CD14-positive monocyte (primary cell): Measurements from ENCODE around the gene MATCAP1. TPM values are rescaled to one million over a fixed set of nuclear protein-coding genes. Genes with fewer than 3 reads are reported as not detected.

ENCODE experiments used
- DNase-seq, 3 donors: peaks; one replicate each; pipeline ENCODE4 v3.0.0-alpha.2; 2011 to 2022
- H2AFZ ChIP-seq: 2 replicates; pipeline ENCODE4 v1.6.0; 2012; ENCODE audit warnings: mild to moderate bottlenecking, low read depth, low read length, inconsistent platforms; ENCODE audit not compliant: insufficient read depth, poor library complexity, severe bottlenecking
- H3K27ac ChIP-seq, 2 donors: 1 replicate in 1 of 2; 2 replicates in 1 of 2; pipeline ENCODE4 v1.5.1; 2012 to 2013; ENCODE audit warnings: low read length in 2 of 2, control low read depth in 1 of 2, inconsistent platforms in 1 of 2, low read depth in 1 of 2, mild to moderate bottlenecking in 1 of 2
- H3K27me3 ChIP-seq, 2 donors: one replicate each; pipeline versions ENCODE4 v1.6.0 to v1.6.1; 2011 to 2013; ENCODE audit warnings: low read length in 2 of 2; ENCODE audit not compliant: control insufficient read depth in 2 of 2, insufficient read depth in 2 of 2
- H3K36me3 ChIP-seq, 2 donors: replicated peaks in 1 of 2; 1 replicate in 1 of 2; 2 replicates in 1 of 2; pipeline versions ENCODE4 v1.5.1 to v1.6.1; 2012 to 2013; ENCODE audit warnings: low read length in 2 of 2, control low read depth in 1 of 2, inconsistent platforms in 1 of 2, mild to moderate bottlenecking in 1 of 2; ENCODE audit not compliant: insufficient read depth in 2 of 2, control insufficient read depth in 1 of 2
- H3K4me1 ChIP-seq, 2 donors: 1 replicate in 1 of 2; 2 replicates in 1 of 2; pipeline versions ENCODE4 v1.5.1 to v1.6.1; 2012 to 2013; ENCODE audit warnings: low read length in 2 of 2, control low read depth in 1 of 2, inconsistent platforms in 1 of 2, mild to moderate bottlenecking in 1 of 2, moderate library complexity in 1 of 2; ENCODE audit not compliant: insufficient read depth in 2 of 2, control insufficient read depth in 1 of 2
- H3K4me2 ChIP-seq: replicated peaks from 2 replicates; pipeline ENCODE3; 2012; ENCODE audit warnings: low read length, moderate library complexity, mild to moderate bottlenecking; ENCODE audit not compliant: poor library complexity, severe bottlenecking; ENCODE audit errors: extremely low read depth
- H3K4me3 ChIP-seq, 3 experiments: fragments of 200-600 bp in 1 of 3; sonication (generic) in 1 of 3; replicated peaks in 1 of 3; 1 replicate in 2 of 3; 2 replicates in 1 of 3; pipeline ENCODE4 v1.5.1; 2011 to 2013; ENCODE audit warnings: low read length in 3 of 3, mild to moderate bottlenecking in 3 of 3, control low read depth in 2 of 3, low read depth in 2 of 3, inconsistent platforms in 1 of 3, moderate library complexity in 1 of 3
- H3K79me2 ChIP-seq: 2 replicates; pipeline ENCODE4 v1.6.0; 2012; ENCODE audit warnings: mild to moderate bottlenecking, control low read depth, inconsistent platforms, low read length, moderate library complexity; ENCODE audit not compliant: insufficient read depth
- H3K9ac ChIP-seq: 2 replicates; pipeline ENCODE4 v1.6.0; 2017; ENCODE audit warnings: low read length, mild to moderate bottlenecking; ENCODE audit not compliant: insufficient read depth, poor library complexity, severe bottlenecking
- H3K9me3 ChIP-seq, 2 donors: replicated peaks in 1 of 2; 1 replicate in 1 of 2; 2 replicates in 1 of 2; pipeline versions ENCODE4 v1.5.1 to v1.6.1; 2012 to 2013; ENCODE audit warnings: low read length in 2 of 2, control low read depth in 1 of 2; ENCODE audit not compliant: control insufficient read depth in 1 of 2, insufficient read depth in 1 of 2
- H4K20me1 ChIP-seq: 2 replicates; pipeline ENCODE4 v1.6.0; 2012; ENCODE audit warnings: mild to moderate bottlenecking, low read length, control low read depth, moderate library complexity; ENCODE audit not compliant: insufficient read depth
- H3K27ac Mint-ChIP-seq, 7 donors: one replicate each; pipeline ENCODE4 v1.8.0; 2020; ENCODE audit warnings: mild to moderate bottlenecking in 7 of 7, mixed read lengths in 7 of 7, moderate library complexity in 6 of 7, inconsistent platforms in 2 of 7
- H3K27me3 Mint-ChIP-seq, 3 donors: one replicate each; pipeline ENCODE4 v1.8.0; 2021 to 2022; ENCODE audit warnings: low read depth in 3 of 3, mild to moderate bottlenecking in 3 of 3, mixed read lengths in 3 of 3, moderate library complexity in 3 of 3, inconsistent platforms in 1 of 3
- H3K36me3 Mint-ChIP-seq, 2 donors: one replicate each; pipeline ENCODE4 v1.8.0; 2020; ENCODE audit warnings: mixed read lengths in 2 of 2, inconsistent platforms in 1 of 2, mild to moderate bottlenecking in 1 of 2
- H3K4me1 Mint-ChIP-seq: one replicate; pipeline ENCODE4 v1.8.0; 2020; ENCODE audit warnings: mild to moderate bottlenecking, mixed read lengths
- H3K4me3 Mint-ChIP-seq, 2 donors: one replicate each; pipeline ENCODE4 v1.8.0; 2020; ENCODE audit warnings: mild to moderate bottlenecking in 2 of 2, mixed read lengths in 2 of 2, moderate library complexity in 1 of 2
- H3K9me3 Mint-ChIP-seq, 7 donors: one replicate each; pipeline ENCODE4 v1.8.0; 2020 to 2022; ENCODE audit warnings: mixed read lengths in 7 of 7, mild to moderate bottlenecking in 6 of 7, moderate library complexity in 6 of 7, inconsistent platforms in 2 of 7
- WGBS: methylation state at CpG from one replicate; pipeline ENCODE4 v1.1.5; 2013; ENCODE audit warnings: missing lambda C conversion rate; ENCODE audit not compliant: insufficient coverage; 5-methylcytosine and 5-hydroxymethylcytosine counted together
- intact Hi-C, 2 donors: fragments of 100-400 bp; cut with micrococcal nuclease; formaldehyde crosslinking; loops; one replicate each; pipeline versions ENCODE4 v1.15.0 to v1.15.1; 2023
- polyA plus RNA-seq, 3 donors: library from polyadenylated mRNA; depleted of rRNA in 1 of 3; unstranded in 2 of 3; stranded (reverse) in 1 of 3; fragments of 300-500 nt in 2 of 3; fragments of >200 nt in 1 of 3; fragmentation: Illumina TruSeq in 2 of 3; gene quantifications; 1 replicate in 2 of 3; 2 replicates in 1 of 3; pipeline ENCODE4 v1.2.3, GENCODE V29; 2012 to 2021
- small RNA-seq: library from RNA; depleted of rRNA; stranded (forward); fragments of <200 nt; gene quantifications from one replicate; pipeline ENCODE3, GENCODE V24; 2012; ENCODE audit warnings: low read depth; ENCODE audit not compliant: insufficient read length
- TF ChIP-seq, protein P1 (sequence below): fragments of 200-600 bp; IDR thresholded peaks from one replicate; pipeline ENCODE4 v1.8.0; 2022; ENCODE audit warnings: antibody characterized with exemption, mild to moderate bottlenecking

MATCAP1 gene
- polyA plus RNA-seq, 3 donors = 0.58 to 43.3 (median 0.99) TPM

DNA sequence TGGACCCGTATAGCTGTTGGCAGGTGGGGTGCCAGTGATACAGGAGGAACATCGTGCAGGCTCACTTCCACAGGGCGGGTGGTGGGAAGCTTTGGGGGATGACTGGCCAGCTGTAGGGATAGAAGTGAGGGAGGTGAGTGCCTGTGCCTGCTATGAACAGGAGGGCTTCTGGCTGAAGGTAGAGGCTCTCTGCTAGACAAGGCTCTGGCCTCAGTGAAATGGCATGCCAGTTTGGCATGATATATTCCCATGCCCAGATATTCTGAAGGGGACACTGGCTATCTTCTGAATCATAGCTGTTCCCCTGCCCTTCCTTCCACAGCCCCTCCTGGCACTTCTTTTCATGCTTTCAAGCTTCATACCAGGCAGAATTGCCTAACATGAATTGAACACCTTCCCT lies 54.9 kb downstream of the MATCAP1 start:
- Histone ChIP-seq H3K4me2 (no peak overlapping the region), H3K9me3 (no peaks in the 10 kb centered on the region), H3K27me3 (no peaks in the 10 kb centered on the region), H3K4me3 (no peak overlapping the region), H3K27ac (no peak overlapping the region), H3K9ac (no peak overlapping the region), H3K79me2 (peaks cover 7% of the 10 kb centered on the region), H4K20me1 (peaks cover 88% of the 10 kb centered on the region), H3K36me3 (peaks cover 84 to 99% of the 10 kb centered on the region in 2 donors), H2AFZ (no peak overlapping the region), H3K4me1 (no peaks in the 10 kb centered on the region)
- whole genome bisulfite sequencing = 97% methylated on average over 3 of the region's 3 CpGs
- no peak for DNase-seq
- TF ChIP-seq, protein P1, sequence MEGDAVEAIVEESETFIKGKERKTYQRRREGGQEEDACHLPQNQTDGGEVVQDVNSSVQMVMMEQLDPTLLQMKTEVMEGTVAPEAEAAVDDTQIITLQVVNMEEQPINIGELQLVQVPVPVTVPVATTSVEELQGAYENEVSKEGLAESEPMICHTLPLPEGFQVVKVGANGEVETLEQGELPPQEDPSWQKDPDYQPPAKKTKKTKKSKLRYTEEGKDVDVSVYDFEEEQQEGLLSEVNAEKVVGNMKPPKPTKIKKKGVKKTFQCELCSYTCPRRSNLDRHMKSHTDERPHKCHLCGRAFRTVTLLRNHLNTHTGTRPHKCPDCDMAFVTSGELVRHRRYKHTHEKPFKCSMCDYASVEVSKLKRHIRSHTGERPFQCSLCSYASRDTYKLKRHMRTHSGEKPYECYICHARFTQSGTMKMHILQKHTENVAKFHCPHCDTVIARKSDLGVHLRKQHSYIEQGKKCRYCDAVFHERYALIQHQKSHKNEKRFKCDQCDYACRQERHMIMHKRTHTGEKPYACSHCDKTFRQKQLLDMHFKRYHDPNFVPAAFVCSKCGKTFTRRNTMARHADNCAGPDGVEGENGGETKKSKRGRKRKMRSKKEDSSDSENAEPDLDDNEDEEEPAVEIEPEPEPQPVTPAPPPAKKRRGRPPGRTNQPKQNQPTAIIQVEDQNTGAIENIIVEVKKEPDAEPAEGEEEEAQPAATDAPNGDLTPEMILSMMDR = no peak
- H3K27ac Mint-ChIP-seq = peak overlapping the region in 1 of 7 donors; percentile 43
- peaks cover 0 to 2% (median 2%) of the 10 kb centered on the region in 3 donors for H3K27me3 Mint-ChIP-seq
- peaks cover 0 to 2% (median 0%) of the 10 kb centered on the region in 7 donors for H3K9me3 Mint-ChIP-seq
- no peaks in the 10 kb centered on the region for H3K4me1 Mint-ChIP-seq
- peaks cover 76 to 96% of the 10 kb centered on the region in 2 donors for H3K36me3 Mint-ChIP-seq
- intact Hi-C loops = no loop called here
- no peak overlapping the region for H3K4me3 Mint-ChIP-seq

DNA sequence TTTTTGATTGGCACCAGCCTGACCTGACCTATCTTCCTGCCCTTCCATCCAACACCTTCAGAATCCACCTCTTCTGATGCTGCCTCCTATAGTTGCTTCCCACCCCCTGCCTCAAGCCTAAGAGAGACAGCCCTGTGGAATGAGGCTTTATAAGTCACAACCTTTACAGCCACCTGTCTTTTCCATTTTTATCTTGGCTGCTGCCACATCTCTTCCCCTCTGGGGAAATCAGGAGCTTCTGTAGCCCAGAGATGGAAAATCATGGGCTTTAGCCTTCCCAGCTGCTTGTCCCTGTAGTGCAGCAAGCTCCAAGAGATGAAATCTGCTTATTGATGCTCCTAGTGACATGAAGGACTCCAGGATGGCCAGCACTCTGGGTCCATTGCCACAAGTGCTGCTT lies 55.3 kb downstream of the MATCAP1 start:
- DNase-seq = no peak
- peaks cover 87 to 99% of the 10 kb centered on the region in 2 donors for H3K36me3 ChIP-seq
- Mint-ChIP-seq H3K36me3 (peaks cover 78 to 96% of the 10 kb centered on the region in 2 donors), H3K4me1 (peaks cover 1% of the 10 kb centered on the region), H3K27me3 (peaks cover 0 to 5% (median 2%) of the 10 kb centered on the region in 3 donors), H3K9me3 (peaks cover 0 to 2% (median 0%) of the 10 kb centered on the region in 7 donors), H3K4me3 (no peak overlapping the region), H3K27ac (peak overlapping the region in 1 of 7 donors; percentile 43)
- intact Hi-C loops = no loop called here
- no peak overlapping the region for H3K4me3 ChIP-seq
- H3K27ac ChIP-seq = no peak overlapping the region
- no peak overlapping the region for H3K4me2 ChIP-seq
- no peak overlapping the region for H3K9ac ChIP-seq
- no peak overlapping the region for H2AFZ ChIP-seq
- TF ChIP-seq, protein P1 = no peak
- no peaks in the 10 kb centered on the region for H3K9me3 ChIP-seq
- no peaks in the 10 kb centered on the region for H3K27me3 ChIP-seq
- peaks cover 10% of the 10 kb centered on the region for H3K79me2 ChIP-seq
- H4K20me1 ChIP-seq = peaks cover 92% of the 10 kb centered on the region
- no peaks in the 10 kb centered on the region for H3K4me1 ChIP-seq

Small RNA genes within 50 kb of the gene (small RNA-seq; reads per million reads assigned to genes)
- gene MIR328 = 7.3 reads per million, percentile 65 among the genes with 10 or more reads in this experiment

Other genes starting within 250 kb of the MATCAP1 start
- 100 to 1,000 TPM; 121 to 140 (median 132) TPM for gene CIAO2B, start 249.6 kb downstream of the MATCAP1 start, polyA plus RNA-seq
- 10 to 100 TPM; 14.0 to 29.0 (median 23.2) TPM for gene CES2, start 248.4 kb downstream of the MATCAP1 start, polyA plus RNA-seq
- under 1 TPM in 1 of 3 donors, not detected in 2; 0.48 TPM for gene CES3, start 222.7 kb downstream of the MATCAP1 start, polyA plus RNA-seq
- gene CES4A, start 195.4 kb downstream of the MATCAP1 start, polyA plus RNA-seq = 10 to 100 TPM in 1 of 3 donors, 1 to 10 TPM in 2; 3.3 to 47.6 (median 4.1) TPM
- gene CBFB, start 154.8 kb downstream of the MATCAP1 start, polyA plus RNA-seq = 10 to 100 TPM; 28.3 to 45.4 (median 29.5) TPM
- 10 to 100 TPM; 18.8 to 68.2 (median 26.5) TPM for gene PHAF1, start 74.0 kb downstream of the MATCAP1 start, polyA plus RNA-seq
- gene B3GNT9, start 33.0 kb downstream of the MATCAP1 start, polyA plus RNA-seq = under 1 TPM; 0.10 to 0.67 (median 0.20) TPM
- gene TRADD, start 24.1 kb downstream of the MATCAP1 start, polyA plus RNA-seq = 10 to 100 TPM; 26.0 to 46.2 (median 35.8) TPM
- 10 to 100 TPM in 1 of 3 donors, 1 to 10 TPM in 2; 3.2 to 27.7 (median 5.2) TPM for gene FBXL8, start 24.0 kb downstream of the MATCAP1 start, polyA plus RNA-seq
- gene HSF4, start 19.2 kb downstream of the MATCAP1 start, polyA plus RNA-seq = 10 to 100 TPM in 1 of 3 donors, not detected in 2; 53.4 TPM
- gene NOL3, start 13.4 kb downstream of the MATCAP1 start, polyA plus RNA-seq = 10 to 100 TPM in 1 of 3 donors, 1 to 10 TPM in 2; 2.7 to 17.0 (median 3.8) TPM
- 1 to 10 TPM; 2.8 to 3.7 (median 3.0) TPM for gene EXOC3L1, start 6.2 kb upstream of the MATCAP1 start, polyA plus RNA-seq
- gene E2F4, start 8.2 kb upstream of the MATCAP1 start, polyA plus RNA-seq = 100 to 1,000 TPM in 1 of 3 donors, 10 to 100 TPM in 2; 53.1 to 191 (median 61.5) TPM
- 1 to 10 TPM in 1 of 3 donors, under 1 TPM in 1, not detected in 1; 0.15 to 7.0 TPM for gene ELMO3, start 15.2 kb upstream of the MATCAP1 start, polyA plus RNA-seq
- 100 to 1,000 TPM in 2 of 3 donors, 10 to 100 TPM in 1; 45.4 to 130 (median 117) TPM for gene TMEM208, start 43.2 kb upstream of the MATCAP1 start, polyA plus RNA-seq
- gene FHOD1, start 63.5 kb upstream of the MATCAP1 start, polyA plus RNA-seq = 100 to 1,000 TPM in 1 of 3 donors, 1 to 10 TPM in 2; 5.1 to 152 (median 5.5) TPM
- 1 to 10 TPM in 1 of 3 donors, not detected in 2; 1.0 TPM for gene SLC9A5, start 65.0 kb upstream of the MATCAP1 start, polyA plus RNA-seq
- gene PLEKHG4, start 95.6 kb upstream of the MATCAP1 start, polyA plus RNA-seq = 1 to 10 TPM in 2 of 3 donors, under 1 TPM in 1; 0.79 to 3.2 (median 3.0) TPM
- gene KCTD19, start 142.8 kb upstream of the MATCAP1 start, polyA plus RNA-seq = not detected
- 1 to 10 TPM in 2 of 3 donors, under 1 TPM in 1; 0.65 to 3.2 (median 1.8) TPM for gene LRRC36, start 142.9 kb upstream of the MATCAP1 start, polyA plus RNA-seq
- 100 to 1,000 TPM in 1 of 3 donors, 10 to 100 TPM in 2; 63.1 to 123 (median 78.6) TPM for gene TPPP3, start 209.5 kb upstream of the MATCAP1 start, polyA plus RNA-seq
- 10 to 100 TPM in 1 of 3 donors, 1 to 10 TPM in 2; 3.3 to 14.2 (median 6.0) TPM for gene ZDHHC1, start 232.5 kb upstream of the MATCAP1 start, polyA plus RNA-seq
- not detected for gene HSD11B2, start 247.2 kb upstream of the MATCAP1 start, polyA plus RNA-seq